Mesenchymal stem cell (in vitro differentiated cells and primary cell): ENCODE results near the gene KIF26A.

Source experiments
- DNase-seq: peaks from one replicate; pipeline ENCODE4 v3.0.0-alpha.2; 2013
- H2AFZ ChIP-seq: one replicate; pipeline ENCODE4 v1.6.1; 2013; ENCODE audit warnings: low read depth, mild to moderate bottlenecking, control low read depth, inconsistent platforms, low read length, moderate library complexity
- H2AK5ac ChIP-seq: 2 replicates; pipeline ENCODE4 v1.6.1; 2013; ENCODE audit warnings: low read length, moderate library complexity, mild to moderate bottlenecking, inconsistent platforms; ENCODE audit not compliant: severe bottlenecking
- H2BK120ac ChIP-seq: one replicate; pipeline ENCODE4 v1.6.1; 2013; ENCODE audit warnings: low read depth, mild to moderate bottlenecking, inconsistent platforms, low read length, moderate library complexity
- H2BK12ac ChIP-seq, 2 experiments: one replicate each; pipeline ENCODE4 v1.6.1; 2013; ENCODE audit warnings: inconsistent platforms in 2 of 2, low read length in 2 of 2, mild to moderate bottlenecking in 2 of 2, moderate library complexity in 2 of 2, control low read depth in 1 of 2
- H2BK15ac ChIP-seq: one replicate; pipeline ENCODE4 v1.6.1; 2013; ENCODE audit warnings: mild to moderate bottlenecking, low read depth, inconsistent platforms; ENCODE audit not compliant: poor library complexity, severe bottlenecking
- H2BK5ac ChIP-seq: 2 replicates; pipeline ENCODE4 v1.6.1; 2013; ENCODE audit warnings: low read depth, mild to moderate bottlenecking, low read length, control low read depth, inconsistent platforms; ENCODE audit not compliant: poor library complexity, severe bottlenecking
- H3K14ac ChIP-seq, 2 experiments: one replicate each; pipeline ENCODE4 v1.6.1; 2013; ENCODE audit warnings: inconsistent platforms in 2 of 2, low read length in 2 of 2, control low read depth in 1 of 2, mild to moderate bottlenecking in 1 of 2, moderate library complexity in 1 of 2
- H3K18ac ChIP-seq, 2 experiments: one replicate each; pipeline ENCODE4 v1.6.1; 2013; ENCODE audit warnings: inconsistent platforms in 2 of 2, low read length in 2 of 2, control low read depth in 1 of 2, low read depth in 1 of 2, mild to moderate bottlenecking in 1 of 2
- H3K23ac ChIP-seq, 2 experiments: one replicate each; pipeline ENCODE4 v1.6.1; 2013; ENCODE audit warnings: inconsistent platforms in 2 of 2, low read length in 2 of 2, mild to moderate bottlenecking in 2 of 2, moderate library complexity in 2 of 2, control low read depth in 1 of 2
- H3K27ac ChIP-seq: 2 replicates; pipeline ENCODE4 v1.5.1; 2013; ENCODE audit warnings: mild to moderate bottlenecking, moderate library complexity, low read length, control low read depth, inconsistent platforms; ENCODE audit not compliant: poor library complexity, severe bottlenecking
- H3K27me3 ChIP-seq, 2 experiments: 2 replicates each; pipeline versions ENCODE4 v1.6.1 to v1.7.0; 2013; ENCODE audit warnings: low read length in 2 of 2, mild to moderate bottlenecking in 2 of 2, moderate library complexity in 2 of 2, control low read depth in 1 of 2, inconsistent platforms in 1 of 2; ENCODE audit not compliant: control insufficient read depth in 1 of 2, insufficient read depth in 1 of 2
- H3K36me3 ChIP-seq, 2 experiments: 2 replicates each; pipeline versions ENCODE4 v1.6.1 to v1.7.0; 2013; ENCODE audit warnings: low read length in 2 of 2, control low read depth in 1 of 2, inconsistent platforms in 1 of 2, low read depth in 1 of 2, mild to moderate bottlenecking in 1 of 2; ENCODE audit not compliant: insufficient read depth in 2 of 2, control insufficient read depth in 1 of 2
- H3K4ac ChIP-seq, 2 experiments: one replicate each; pipeline ENCODE4 v1.6.1; 2013; ENCODE audit warnings: inconsistent platforms in 2 of 2, low read length in 2 of 2, mild to moderate bottlenecking in 2 of 2, moderate library complexity in 2 of 2, control low read depth in 1 of 2, low read depth in 1 of 2
- H3K4me1 ChIP-seq: 2 replicates; pipeline ENCODE4 v1.6.1; 2013; ENCODE audit warnings: low read depth, low read length, control low read depth; ENCODE audit not compliant: control insufficient read depth, insufficient read depth
- H3K4me2 ChIP-seq: 2 replicates; pipeline ENCODE4 v1.6.1; 2013; ENCODE audit warnings: low read length, mild to moderate bottlenecking, inconsistent platforms; ENCODE audit not compliant: poor library complexity, severe bottlenecking
- H3K4me3 ChIP-seq, 2 experiments: 2 replicates each; pipeline versions ENCODE4 v1.5.1 to v1.7.0; 2013; ENCODE audit warnings: low read length in 2 of 2, mild to moderate bottlenecking in 2 of 2, control low read depth in 1 of 2, low read depth in 1 of 2; ENCODE audit not compliant: insufficient read depth in 1 of 2
- H3K79me1 ChIP-seq: replicated peaks from 2 replicates; pipeline ENCODE4 v1.6.1; 2013; ENCODE audit warnings: mild to moderate bottlenecking, control low read depth, low read length, inconsistent platforms; ENCODE audit not compliant: poor library complexity, severe bottlenecking
- H3K9ac ChIP-seq: 2 replicates; pipeline ENCODE4 v1.7.0; 2013; ENCODE audit warnings: mild to moderate bottlenecking, low read length, moderate library complexity
- H3K9me3 ChIP-seq: 2 replicates; pipeline ENCODE4 v1.7.0; 2013; ENCODE audit warnings: mild to moderate bottlenecking, low read length; ENCODE audit not compliant: control insufficient read depth
- H4K8ac ChIP-seq: one replicate; pipeline ENCODE4 v1.6.1; 2013; ENCODE audit warnings: inconsistent platforms, mild to moderate bottlenecking, low read length, moderate library complexity
- H4K91ac ChIP-seq: one replicate; pipeline ENCODE4 v1.6.1; 2013; ENCODE audit warnings: mild to moderate bottlenecking, low read length, inconsistent platforms
- WGBS: methylation state at CpG from one replicate; pipeline ENCODE4 v1.1.7; 2013; ENCODE audit warnings: mixed read lengths; 5-methylcytosine and 5-hydroxymethylcytosine counted together

KIF26A gene

GRCh38 chr14:104103061-104103445 is 35.3 kb upstream of the KIF26A start:
- H3K23ac ChIP-seq: no peak overlapping the region
- H3K4me1 ChIP-seq: peaks cover 2% of the 10 kb centered on the region
- H3K27me3 ChIP-seq: peaks cover 0 to 10% of the 10 kb centered on the region in 2 experiments
- no peak overlapping the region for H3K14ac ChIP-seq
- no peak overlapping the region for H2BK120ac ChIP-seq
- H2BK5ac ChIP-seq: no peak overlapping the region
- H3K9ac ChIP-seq: no peak overlapping the region
- no peak overlapping the region for H3K18ac ChIP-seq
- no peak overlapping the region for H2AK5ac ChIP-seq
- no peak overlapping the region for H3K4ac ChIP-seq
- no peak for DNase-seq
- H3K27ac ChIP-seq: no peak overlapping the region
- H2BK12ac ChIP-seq: no peak overlapping the region
- H2BK15ac ChIP-seq: no peak overlapping the region
- H3K9me3 ChIP-seq: no peaks in the 10 kb centered on the region
- no peak overlapping the region for H2AFZ ChIP-seq
- no peak overlapping the region for H3K4me3 ChIP-seq
- H3K79me1 ChIP-seq: no peaks in the 10 kb centered on the region
- WGBS: 85% methylated on average over 24 of the region's 26 CpGs
- H4K8ac ChIP-seq: no peak overlapping the region
- H3K36me3 ChIP-seq: no peaks in the 10 kb centered on the region
- H3K4me2 ChIP-seq: no peak overlapping the region
- no peak overlapping the region for H4K91ac ChIP-seq

GRCh38 chr14:104103446-104104075 is 34.8 kb upstream of the KIF26A start:
- WGBS: 87% methylated on average over 23 of the region's 23 CpGs
- no peak overlapping the region for H3K4me3 ChIP-seq

GRCh38 chr14:104104076-104104901 is 34.1 kb upstream of the KIF26A start:
- Histone ChIP-seq H3K4me2 (no peak overlapping the region), H3K36me3 (no peaks in the 10 kb centered on the region), H2BK5ac (no peak overlapping the region), H2AK5ac (no peak overlapping the region), H3K27me3 (peaks cover 0 to 13% of the 10 kb centered on the region in 2 experiments), H4K8ac (no peak overlapping the region), H2BK12ac (no peak overlapping the region), H2BK120ac (no peak overlapping the region), H3K27ac (no peak overlapping the region), H3K4ac (no peak overlapping the region), H4K91ac (no peak overlapping the region), H2BK15ac (no peak overlapping the region), H2AFZ (no peak overlapping the region), H3K23ac (no peak overlapping the region), H3K79me1 (no peaks in the 10 kb centered on the region), H3K4me1 (peaks cover 2% of the 10 kb centered on the region), H3K4me3 (no peak overlapping the region), H3K18ac (no peak overlapping the region), H3K9me3 (no peaks in the 10 kb centered on the region), H3K14ac (no peak overlapping the region), H3K9ac (no peak overlapping the region)
- WGBS: 88% methylated on average over 34 of the region's 35 CpGs
- DNase-seq: no peak

More at GRCh38 chr14:104103446-104104075, 34.8 kb upstream of the KIF26A start:
- Histone ChIP-seq H2AK5ac (no peak overlapping the region), H2BK12ac (no peak overlapping the region), H3K9me3 (no peaks in the 10 kb centered on the region), H3K27ac (no peak overlapping the region), H3K18ac (no peak overlapping the region), H4K8ac (no peak overlapping the region), H2BK5ac (no peak overlapping the region), H3K4ac (no peak overlapping the region), H3K79me1 (no peaks in the 10 kb centered on the region), H3K4me1 (peaks cover 2% of the 10 kb centered on the region), H2AFZ (no peak overlapping the region), H2BK15ac (no peak overlapping the region), H3K23ac (no peak overlapping the region), H3K4me2 (no peak overlapping the region), H4K91ac (no peak overlapping the region), H3K9ac (no peak overlapping the region), H3K14ac (no peak overlapping the region), H3K27me3 (peaks cover 0 to 10% of the 10 kb centered on the region in 2 experiments), H3K36me3 (no peaks in the 10 kb centered on the region), H2BK120ac (no peak overlapping the region)
- DNase-seq: no peak

- Histone ChIP-seq H3K23ac (no peak overlapping the region), H3K4me3 (no peak overlapping the region), H4K8ac (no peak overlapping the region), H3K4me2 (no peak overlapping the region), H3K4ac (no peak overlapping the region), H3K9ac (no peak overlapping the region), H3K14ac (no peak overlapping the region), H2BK120ac (no peak overlapping the region), H2AFZ (no peak overlapping the region), H4K91ac (no peak overlapping the region), H3K18ac (no peak overlapping the region), H3K36me3 (no peaks in the 10 kb centered on the region), H3K4me1 (no peaks in the 10 kb centered on the region), H2BK15ac (no peak overlapping the region), H2AK5ac (no peak overlapping the region), H3K27ac (no peak overlapping the region), H3K27me3 (peaks cover 0 to 13% of the 10 kb centered on the region in 2 experiments), H2BK5ac (no peak overlapping the region), H3K9me3 (no peaks in the 10 kb centered on the region), H3K79me1 (no peaks in the 10 kb centered on the region), H2BK12ac (no peak overlapping the region)
- DNase-seq: no peak
- 89% methylated on average over 25 of the region's 27 CpGs for WGBS
Measured at GRCh38 chr14:104105071-104105821, 33.1 kb upstream of the KIF26A start.
